ENCODE results near the gene KCTD14. TPM values are rescaled to one million over a fixed set of nuclear protein-coding genes. Genes with fewer than 3 reads are reported as not detected.

The KCTD14 gene
- total and polyA plus RNA-seq, 9 of the 15 experiments (the other 6 are each of a cell fraction or from before 2014, with no cell fraction given): 0.04 to 0.30 (median 0.11) TPM; not detected in 2

DNA sequence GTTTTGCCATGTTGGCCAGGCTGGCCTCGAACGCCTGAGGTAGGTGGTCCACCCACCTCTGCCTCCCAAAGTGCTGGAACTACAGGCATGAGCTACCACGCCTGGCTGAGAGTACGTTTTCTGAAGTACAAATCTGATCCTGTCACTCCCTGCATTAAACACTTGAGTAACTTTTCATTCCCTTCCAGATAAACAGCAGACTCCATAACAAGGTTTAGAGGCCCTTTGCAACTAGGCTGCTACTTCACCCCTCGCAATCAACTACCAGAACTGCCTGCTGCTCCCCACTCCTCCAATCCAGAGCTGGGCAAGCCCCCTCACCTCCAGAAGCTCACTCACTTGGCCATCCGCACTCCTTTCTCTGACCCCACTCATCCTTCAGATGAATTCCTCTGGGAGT, 1.5 kb downstream of the KCTD14 start:
- Histone ChIP-seq H3K9me3 (replicated peaks; ENCODE audit: control insufficient read depth, insufficient read depth, low read depth, low read length) (no peaks in the 10 kb centered on the region; the same call in 1 of the 2 replicates), H3K4me3 (no peak overlapping the region), H4K20me1 (replicated peaks; ENCODE audit: control insufficient read depth, insufficient read depth, low read length) (no peaks in the 10 kb centered on the region), H3K9ac (ENCODE audit: insufficient read depth in 1 of 2, low read depth in 2 of 2, low read length in 2 of 2) (no peak overlapping the region), H3K36me3 (ENCODE audit: control insufficient read depth, insufficient read depth, low read length) (no peaks in the 10 kb centered on the region), H2AFZ (ENCODE audit: low read depth, low read length) (no peak overlapping the region), H3K27ac (ENCODE audit: extremely low read depth, low read depth, low read length) (no peak overlapping the region), H3K79me2 (ENCODE audit: control insufficient read depth, insufficient read depth, low read length) (no peaks in the 10 kb centered on the region; the same call in 2 of the 3 replicates), H3K4me2 (ENCODE audit: insufficient read depth, low read length) (no peak overlapping the region), H3K9me1 (ENCODE audit: control insufficient read depth, insufficient read depth, low read length) (no peaks in the 10 kb centered on the region), H3K4me1 (replicated peaks in 1 of 2; ENCODE audit: control insufficient read depth in 2 of 2, insufficient read depth in 2 of 2, low read length in 2 of 2) (peaks cover 0 to 10% of the 10 kb centered on the region in 2 experiments; a peak in 2 of 5 replicates), H3K27me3 (ENCODE audit: control insufficient read depth in 2 of 2, insufficient read depth in 2 of 2, low read length in 2 of 2) (no peaks in the 10 kb centered on the region)
- BruUV-seq (replicated peaks): no TSS peak
- WGBS (ENCODE audit: insufficient coverage, low coverage, missing lambda C conversion rate): 48% methylated on average over 6 of the region's 6 CpGs
- in situ Hi-C loops (cut with MboI): no loop called here
- ATAC-seq: no peak
- ChIA-PET POLR2A (interaction anchor here (1.2 kb wide), 1 partner anchor 16 kb away, joined by 3 read pairs; no protein-coding TSS in a partner anchor), CTCF (ENCODE audit: low intra/inter-chr PET ratio) (no interaction called here)
- TF ChIP-seq, protein P1, sequence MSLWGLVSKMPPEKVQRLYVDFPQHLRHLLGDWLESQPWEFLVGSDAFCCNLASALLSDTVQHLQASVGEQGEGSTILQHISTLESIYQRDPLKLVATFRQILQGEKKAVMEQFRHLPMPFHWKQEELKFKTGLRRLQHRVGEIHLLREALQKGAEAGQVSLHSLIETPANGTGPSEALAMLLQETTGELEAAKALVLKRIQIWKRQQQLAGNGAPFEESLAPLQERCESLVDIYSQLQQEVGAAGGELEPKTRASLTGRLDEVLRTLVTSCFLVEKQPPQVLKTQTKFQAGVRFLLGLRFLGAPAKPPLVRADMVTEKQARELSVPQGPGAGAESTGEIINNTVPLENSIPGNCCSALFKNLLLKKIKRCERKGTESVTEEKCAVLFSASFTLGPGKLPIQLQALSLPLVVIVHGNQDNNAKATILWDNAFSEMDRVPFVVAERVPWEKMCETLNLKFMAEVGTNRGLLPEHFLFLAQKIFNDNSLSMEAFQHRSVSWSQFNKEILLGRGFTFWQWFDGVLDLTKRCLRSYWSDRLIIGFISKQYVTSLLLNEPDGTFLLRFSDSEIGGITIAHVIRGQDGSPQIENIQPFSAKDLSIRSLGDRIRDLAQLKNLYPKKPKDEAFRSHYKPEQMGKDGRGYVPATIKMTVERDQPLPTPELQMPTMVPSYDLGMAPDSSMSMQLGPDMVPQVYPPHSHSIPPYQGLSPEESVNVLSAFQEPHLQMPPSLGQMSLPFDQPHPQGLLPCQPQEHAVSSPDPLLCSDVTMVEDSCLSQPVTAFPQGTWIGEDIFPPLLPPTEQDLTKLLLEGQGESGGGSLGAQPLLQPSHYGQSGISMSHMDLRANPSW (CRISPR knock-in tag; IDR thresholded peaks at IDR 0.05): no peak
- TF ChIP-seq CAMTA2 (CRISPR knock-in tag; conservative IDR thresholded peaks at IDR 0.05) (no peak), HOXB6 (CRISPR knock-in tag; IDR thresholded peaks at IDR 0.05; ENCODE audit: borderline replicate concordance) (no peak), BCL6 (CRISPR knock-in tag; IDR thresholded peaks at IDR 0.05) (no peak), POLR2G (IDR thresholded peaks at IDR 0.05; ENCODE audit: low read depth, low read length) (no peak), POLR2B (IDR thresholded peaks at IDR 0.05; ENCODE audit: low read depth, partially characterized antibody) (no peak), KAT8 (IDR thresholded peaks at IDR 0.05; ENCODE audit: low read depth) (no peak), KLF13 (tag; IDR thresholded peaks at IDR 0.05; ENCODE audit: borderline replicate concordance, low read depth) (no peak), SMAD4 (CRISPR knock-in tag; conservative IDR thresholded peaks at IDR 0.05) (no peak), ETS2 (tag; IDR thresholded peaks at IDR 0.05; ENCODE audit: borderline replicate concordance, poor library complexity, severe bottlenecking) (no peak)
- TF ChIP-seq, protein P2, sequence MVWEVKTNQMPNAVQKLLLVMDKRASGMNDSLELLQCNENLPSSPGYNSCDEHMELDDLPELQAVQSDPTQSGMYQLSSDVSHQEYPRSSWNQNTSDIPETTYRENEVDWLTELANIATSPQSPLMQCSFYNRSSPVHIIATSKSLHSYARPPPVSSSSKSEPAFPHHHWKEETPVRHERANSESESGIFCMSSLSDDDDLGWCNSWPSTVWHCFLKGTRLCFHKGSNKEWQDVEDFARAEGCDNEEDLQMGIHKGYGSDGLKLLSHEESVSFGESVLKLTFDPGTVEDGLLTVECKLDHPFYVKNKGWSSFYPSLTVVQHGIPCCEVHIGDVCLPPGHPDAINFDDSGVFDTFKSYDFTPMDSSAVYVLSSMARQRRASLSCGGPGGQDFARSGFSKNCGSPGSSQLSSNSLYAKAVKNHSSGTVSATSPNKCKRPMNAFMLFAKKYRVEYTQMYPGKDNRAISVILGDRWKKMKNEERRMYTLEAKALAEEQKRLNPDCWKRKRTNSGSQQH (CRISPR knock-in tag; IDR thresholded peaks at IDR 0.05): no peak
- no peak for FAIRE-seq
- intact Hi-C loops (cut with micrococcal nuclease): no loop called here
- no peak for DNase-seq (ENCODE audit: extremely low read depth in 1 of 4, low spot score in 3 of 4)
